Erythroblast (primary cell): ENCODE data around the gene KRT40.
A peak's percentile ranks its signal among the peaks of the same experiment; 100 is the strongest.

Experiments
- DNase-seq, 2 experiments: peaks; one replicate each; lab custom pipeline; 2025; lab: John Stamatoyannopoulos, UW
- GATA1 ChIP-seq: IDR thresholded peaks from 2 replicates; pipeline ENCODE4 v1.6.1; 2011; ENCODE audit warnings: low read depth, mild to moderate bottlenecking, control low read depth, low read length, moderate library complexity
- POLR2A ChIP-seq: IDR thresholded peaks from 2 replicates; pipeline ENCODE4 v1.6.1; 2011; ENCODE audit warnings: mild to moderate bottlenecking, low read length

Gene KRT40

GRCh38 chr17:40978575-40979151 is 5.5 kb downstream of the KRT40 start:
- TF ChIP-seq GATA1 = no peak
- DNase-seq = no peak

DNA sequence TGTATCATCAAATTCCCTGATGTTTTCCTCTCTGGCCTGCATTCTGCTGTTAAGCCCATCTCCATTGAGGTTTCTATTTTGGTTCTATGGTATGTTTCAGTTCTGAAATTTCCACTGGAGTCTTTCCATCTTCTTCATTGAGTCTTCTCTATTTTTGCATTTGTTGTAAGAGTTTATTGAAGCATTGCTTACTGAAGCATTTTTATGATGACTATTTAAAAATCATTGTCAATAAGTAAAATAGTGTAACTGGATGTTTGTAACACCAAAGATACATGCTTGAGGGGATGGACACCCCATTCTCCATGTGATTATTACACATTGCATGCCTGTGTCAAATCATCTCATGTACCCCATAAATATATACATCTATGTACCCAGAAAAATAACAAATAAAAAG is 8.6 kb downstream of the KRT40 start:
- no peak for TF ChIP-seq POLR2A
- DNase-seq = no peak

GRCh38 chr17:40974366-40974765 is 9.8 kb downstream of the KRT40 start:
- TF ChIP-seq POLR2A (no peak), GATA1 (no peak)
- DNase-seq = no peak

DNA sequence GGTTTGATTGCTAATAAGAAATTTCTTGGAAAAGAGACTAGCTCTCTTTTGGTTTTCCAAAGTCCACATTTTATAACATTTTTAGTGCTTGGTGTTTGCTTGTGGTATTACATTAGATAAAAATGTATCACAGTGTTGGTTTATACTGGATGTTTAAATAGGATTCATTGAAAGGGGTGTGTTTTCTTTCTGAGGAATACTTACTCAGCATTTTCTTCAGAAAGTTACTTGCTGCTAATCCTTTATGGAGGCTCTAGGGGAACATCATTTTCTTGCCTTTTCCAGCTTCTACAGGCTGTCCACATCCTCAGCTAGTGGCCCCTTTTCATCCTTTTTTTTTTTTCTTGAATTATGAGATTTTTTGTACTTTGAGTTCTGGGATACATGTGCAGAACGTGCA is 16.5 kb downstream of the KRT40 start:
- no peak for DNase-seq
- TF ChIP-seq GATA1 = no peak
- TF ChIP-seq POLR2A = no peak

DNA sequence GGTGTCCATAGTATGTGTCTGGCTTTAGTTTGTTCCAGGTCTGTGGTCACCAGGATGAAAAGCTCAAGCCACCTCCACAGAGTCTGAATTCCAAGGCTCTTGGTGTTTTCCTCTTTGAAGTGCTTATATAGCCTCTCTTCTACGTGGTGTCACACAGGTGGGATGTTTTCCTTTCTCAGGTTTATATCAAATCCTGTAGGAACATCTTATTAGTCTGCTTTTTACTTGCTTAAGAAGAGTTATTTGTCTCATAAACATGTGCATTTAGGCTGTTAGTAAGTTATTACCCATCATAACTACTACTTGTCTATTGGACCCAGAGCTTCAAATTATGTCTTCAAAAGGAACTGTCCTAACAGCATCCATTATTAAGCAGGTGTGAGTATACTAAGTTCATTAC is 17.3 kb downstream of the KRT40 start, which contains the start of gene KRT39:
Gene KRT39 (minus strand): TSS at position 101 of the 400 bp plus-strand sequence. CDS start 92 bp downstream, at position 9.
- no peak for DNase-seq
- TF ChIP-seq GATA1 = no peak
- TF ChIP-seq POLR2A = no peak

DNA sequence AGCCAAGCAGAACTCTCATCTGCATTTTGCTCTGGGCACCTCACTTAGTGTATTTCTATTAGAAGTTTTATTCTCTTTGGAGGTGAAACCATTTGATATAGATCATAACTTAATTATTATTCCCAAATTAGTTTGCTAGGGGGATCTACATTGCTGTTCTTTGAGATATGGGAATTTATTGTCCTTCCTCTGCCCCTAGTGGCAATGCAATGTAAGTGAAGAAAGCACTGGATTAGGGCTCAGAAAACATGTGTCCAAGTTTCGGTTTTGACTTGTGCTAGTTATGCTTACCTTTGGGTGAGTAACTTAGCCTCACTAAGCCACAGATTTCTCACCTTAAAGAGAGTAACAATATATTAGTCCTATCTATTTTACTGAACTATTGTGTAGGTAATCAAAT is 20.3 kb downstream of the KRT40 start:
- TF ChIP-seq POLR2A (no peak), GATA1 (no peak)
- DNase-seq = peak in 1 of 2 experiments; percentile 20

GRCh38 chr17:40962059-40962561 is 22.0 kb downstream of the KRT40 start:
- no peak for TF ChIP-seq GATA1
- no peak for TF ChIP-seq POLR2A
- DNase-seq = no peak

GRCh38 chr17:40961591-40961990 is 22.5 kb downstream of the KRT40 start:
- DNase-seq = no peak
- TF ChIP-seq GATA1 (no peak), POLR2A (no peak)

GRCh38 chr17:40960144-40960543 is 24.0 kb downstream of the KRT40 start:
- DNase-seq = no peak
- TF ChIP-seq GATA1 = no peak
- no peak for TF ChIP-seq POLR2A

GRCh38 chr17:40958086-40958953 is 25.8 kb downstream of the KRT40 start:
- no peak for DNase-seq
- TF ChIP-seq GATA1 = no peak
- TF ChIP-seq POLR2A = no peak

- no peak for DNase-seq
Observed at GRCh38 chr17:40956401-40957254, 27.5 kb downstream of the KRT40 start.

GRCh38 chr17:40953881-40954280 is 30.2 kb downstream of the KRT40 start:
- DNase-seq = no peak
- TF ChIP-seq GATA1 (no peak), POLR2A (no peak)

More at GRCh38 chr17:40956401-40957254, 27.5 kb downstream of the KRT40 start:
- TF ChIP-seq GATA1 (no peak), POLR2A (no peak)

- no peak for DNase-seq
- no peak for TF ChIP-seq GATA1
- no peak for TF ChIP-seq POLR2A
Observed at GRCh38 chr17:40952661-40953060, 31.5 kb downstream of the KRT40 start.
